Stimulated activated CD4-positive, alpha-beta T cell treated with anti-CD3 and anti-CD28 coated beads, Interleukin-12 subunit alpha, Interleukin-12 subunit beta, amount 100 ng/mL, for 4 hours (primary cell): ENCODE data around the gene RXRA.

Source experiments
- DNase-seq: peaks from one replicate; pipeline ENCODE4 v3.0.0-alpha.2; 2020

Gene RXRA

DNA sequence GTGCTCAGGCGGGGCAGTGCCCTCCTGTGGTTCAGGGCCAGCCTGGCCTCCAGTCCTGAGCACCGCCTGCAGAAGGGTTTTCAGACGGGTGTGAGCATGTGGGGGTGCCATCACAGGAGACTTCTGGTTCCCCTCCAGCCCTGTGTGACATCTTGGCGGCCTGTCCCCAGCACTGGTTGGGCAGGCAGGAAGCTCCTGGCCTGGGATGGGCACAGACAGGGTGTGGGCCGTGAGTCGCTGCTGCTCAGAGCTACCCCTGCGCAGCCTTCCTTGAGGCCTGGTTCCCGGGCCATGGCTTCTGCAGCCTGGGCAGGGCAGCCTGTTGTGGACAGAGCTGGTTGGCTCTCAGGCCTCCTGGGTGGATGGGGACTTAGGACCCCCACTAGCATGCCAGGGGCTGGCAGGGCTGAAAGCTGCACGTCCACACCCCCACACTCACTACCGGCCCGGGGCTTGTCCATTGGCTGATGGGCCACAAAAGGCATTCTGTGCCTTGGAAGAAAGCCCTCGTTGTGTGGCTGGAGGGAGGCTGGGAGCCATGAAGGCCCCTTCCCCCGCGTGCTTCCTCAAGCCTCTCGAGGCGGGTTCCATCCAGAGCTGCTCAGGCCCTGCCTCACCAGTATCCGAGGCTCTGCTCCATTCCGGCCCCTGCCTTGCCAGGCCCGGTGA lies 58.7 kb downstream of the RXRA start:
- no peak for DNase-seq

DNA sequence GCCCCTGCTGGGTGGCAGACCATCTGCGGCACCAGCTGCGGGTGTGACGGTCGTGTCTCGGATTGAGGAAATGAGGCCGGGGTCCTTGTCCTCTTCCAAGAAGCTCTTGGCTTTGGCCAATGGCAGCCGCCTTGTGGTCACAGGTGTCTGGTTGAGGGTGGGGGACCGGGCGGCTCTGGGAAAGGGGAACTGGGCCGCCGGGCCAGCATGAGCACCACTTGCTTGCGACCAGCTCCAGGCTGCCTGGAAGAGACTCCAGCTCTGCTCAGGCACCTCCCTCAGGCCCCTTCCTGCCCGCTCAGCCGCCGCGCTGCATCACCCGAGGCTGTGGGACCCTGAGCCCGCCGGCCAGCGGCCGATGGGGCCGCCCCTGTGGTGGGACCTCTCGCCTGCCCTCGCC lies 59.7 kb downstream of the RXRA start:
- no peak for DNase-seq

DNA sequence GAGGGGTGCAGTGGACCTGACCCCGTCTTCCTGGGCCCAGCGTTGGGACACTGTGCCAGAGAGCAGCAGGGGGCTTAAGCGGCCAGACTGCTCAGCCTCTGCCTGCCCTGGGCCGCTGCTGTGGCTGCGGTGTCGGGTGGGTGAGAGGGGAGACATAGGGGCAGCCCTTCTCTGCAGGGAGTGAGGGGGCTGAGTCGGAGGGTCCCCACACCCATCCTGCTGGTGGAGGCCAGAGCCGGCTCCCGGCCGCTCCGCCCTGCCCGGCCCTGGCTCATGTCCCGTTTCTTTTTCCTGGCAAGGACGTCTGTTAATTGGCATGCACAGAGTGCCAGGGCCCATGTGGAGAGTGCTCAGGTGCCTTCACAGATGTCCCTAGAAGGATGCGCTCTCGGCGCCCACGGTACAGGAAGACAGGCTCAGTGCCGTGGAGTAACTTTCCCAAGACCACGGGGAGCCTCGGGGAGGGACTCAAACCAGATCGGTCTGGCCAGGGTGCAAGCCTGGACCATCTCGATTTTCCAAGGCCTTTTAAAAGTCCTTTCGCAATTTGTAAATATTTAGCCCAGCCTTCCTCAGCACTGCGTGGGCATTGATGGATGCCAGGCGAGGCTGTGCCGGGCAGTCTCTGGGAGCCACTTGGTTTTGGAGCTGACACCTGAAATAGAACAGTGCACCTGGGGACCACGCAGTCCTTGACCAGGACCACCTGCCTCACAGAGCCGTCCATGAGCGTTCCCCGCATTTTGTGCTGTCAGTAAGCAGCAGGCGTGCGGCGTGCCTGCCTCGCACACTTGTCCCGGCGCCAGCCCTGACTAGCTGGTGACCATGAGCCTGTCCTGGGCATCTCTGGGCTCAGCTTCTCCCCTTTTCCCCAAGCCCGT lies 60.9 kb downstream of the RXRA start:
- DNase-seq, result no peak

DNA sequence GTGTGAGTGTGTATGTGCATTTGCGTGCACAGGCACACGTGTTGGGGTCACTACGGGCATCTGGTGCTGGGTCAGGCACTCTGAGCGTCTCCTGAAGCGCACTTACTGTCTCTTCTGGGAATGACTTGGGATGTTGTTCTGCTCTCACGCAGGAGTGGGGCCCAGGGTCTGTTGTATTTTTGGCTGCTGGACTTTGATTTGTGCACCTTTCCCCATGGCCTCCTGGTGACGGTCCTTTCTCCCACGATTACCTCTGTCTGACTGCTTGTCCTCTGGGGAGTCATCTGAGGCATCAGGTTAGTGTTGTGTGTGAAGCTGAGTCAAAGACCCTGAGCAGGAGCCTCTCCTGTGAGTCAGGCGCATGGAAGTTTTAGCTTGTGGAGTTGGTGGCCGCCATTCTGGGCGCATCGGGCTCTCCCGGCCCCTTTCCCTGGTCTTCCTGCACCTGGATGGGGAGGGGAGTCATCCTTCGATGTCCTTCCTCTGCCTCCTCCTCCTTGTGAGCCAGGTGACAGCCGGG lies 62.1 kb downstream of the RXRA start:
- DNase-seq, result no peak

DNA sequence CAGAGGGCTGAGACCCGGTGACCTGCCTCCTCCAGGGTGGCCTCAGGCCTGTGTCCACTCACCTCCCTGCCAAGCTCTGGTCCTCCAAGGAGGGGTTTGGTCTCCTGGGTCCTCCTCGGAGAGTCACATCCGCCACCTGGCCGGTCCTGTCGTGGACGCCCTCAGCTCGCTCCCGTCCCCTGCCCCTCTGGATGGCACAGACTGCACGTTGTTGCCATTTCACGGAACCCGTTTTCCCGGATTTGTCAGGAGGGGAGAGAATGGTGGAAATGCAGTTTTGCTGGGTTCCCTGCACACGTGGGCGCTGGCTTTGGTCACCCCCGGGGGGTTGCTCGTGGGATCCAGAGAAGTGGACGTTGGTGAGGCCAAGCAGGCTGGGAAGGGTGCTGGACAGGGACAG lies 62.7 kb downstream of the RXRA start:
- no peak for DNase-seq

DNA sequence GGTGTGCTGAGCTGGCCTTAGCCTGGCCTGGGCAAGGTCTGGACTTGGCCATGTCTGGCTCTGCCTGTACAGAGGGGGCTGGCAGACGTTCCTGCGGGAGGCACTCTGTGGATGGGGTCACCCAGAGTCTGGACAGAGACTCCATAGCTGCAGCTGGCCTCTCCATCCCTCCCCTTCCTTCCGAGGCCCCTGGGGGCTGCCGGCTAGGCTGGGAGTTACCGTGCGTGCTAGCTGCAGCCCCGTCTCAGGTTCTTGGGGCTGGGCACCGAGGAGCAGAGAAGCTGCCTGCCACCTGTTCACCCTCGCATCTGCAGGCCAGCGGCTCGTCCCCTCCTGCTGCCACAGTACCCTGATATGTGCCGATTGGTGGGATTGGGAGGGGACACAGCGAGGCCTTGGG lies 63.4 kb downstream of the RXRA start:
- DNase-seq, result no peak

- DNase-seq, result peak; percentile 67
Observed at GRCh38 chr9:134390537-134390936, 64.3 kb downstream of the RXRA start.

- DNase-seq, result no peak
Observed at GRCh38 chr9:134390947-134391318, 64.7 kb downstream of the RXRA start.

DNA sequence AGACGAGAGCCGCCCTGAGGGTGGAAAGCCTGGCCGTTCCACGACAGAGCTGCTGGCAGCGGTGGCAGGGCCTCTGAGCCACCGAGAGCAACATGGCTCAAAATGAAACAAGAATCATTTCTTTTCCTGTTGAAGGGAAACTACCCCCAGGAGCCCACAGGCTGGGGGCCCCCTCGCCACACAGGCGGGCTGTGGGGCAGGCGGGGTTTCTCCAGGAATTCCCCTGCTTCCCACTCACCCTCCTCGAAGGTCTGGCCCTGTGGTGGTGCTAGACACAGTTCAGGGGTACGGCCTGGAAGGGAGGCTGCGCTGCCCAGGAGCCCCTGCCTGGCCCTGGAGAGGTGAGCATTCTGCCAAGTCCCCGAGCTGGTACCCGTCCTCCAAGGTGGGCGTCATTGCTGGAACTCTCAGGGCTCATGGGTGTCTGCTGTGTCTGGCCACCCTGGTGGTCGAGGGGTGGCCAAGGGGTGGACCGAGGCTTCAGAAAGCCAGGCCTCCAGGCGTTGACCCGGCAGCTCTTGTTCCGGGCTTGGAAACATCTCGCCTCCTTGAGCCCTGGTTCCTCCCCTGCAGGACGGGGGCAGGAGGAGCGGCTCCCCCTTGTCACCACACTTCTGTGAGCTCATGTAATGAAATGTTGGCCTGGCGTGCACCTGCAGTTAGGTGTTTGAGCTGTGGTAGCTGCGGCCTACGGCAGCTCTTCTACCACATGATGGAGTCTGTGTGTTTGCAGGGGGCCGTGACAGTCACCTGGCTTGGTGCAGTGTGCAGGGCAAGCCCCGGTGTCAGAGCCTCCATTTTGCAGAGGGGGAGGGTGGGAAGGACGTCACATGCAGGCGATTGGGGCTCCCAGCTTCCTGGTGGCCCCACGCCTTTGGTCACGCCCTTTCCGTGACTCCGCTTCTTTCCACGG lies 65.3 kb downstream of the RXRA start:
- DNase-seq, result peak; percentile 72

GRCh38 chr9:134392900-134393299 lies 66.6 kb downstream of the RXRA start:
- DNase-seq, result no peak

- no peak for DNase-seq
Observed at GRCh38 chr9:134393582-134394280, 67.5 kb downstream of the RXRA start.

GRCh38 chr9:134395002-134395517 lies 68.8 kb downstream of the RXRA start:
- no peak for DNase-seq

GRCh38 chr9:134395737-134396257 lies 69.5 kb downstream of the RXRA start:
- no peak for DNase-seq

- DNase-seq, result peak; percentile 47
Observed at GRCh38 chr9:134396258-134396742, 70.0 kb downstream of the RXRA start.

GRCh38 chr9:134396825-134397224 lies 70.6 kb downstream of the RXRA start:
- DNase-seq, result peak; percentile 55

DNA sequence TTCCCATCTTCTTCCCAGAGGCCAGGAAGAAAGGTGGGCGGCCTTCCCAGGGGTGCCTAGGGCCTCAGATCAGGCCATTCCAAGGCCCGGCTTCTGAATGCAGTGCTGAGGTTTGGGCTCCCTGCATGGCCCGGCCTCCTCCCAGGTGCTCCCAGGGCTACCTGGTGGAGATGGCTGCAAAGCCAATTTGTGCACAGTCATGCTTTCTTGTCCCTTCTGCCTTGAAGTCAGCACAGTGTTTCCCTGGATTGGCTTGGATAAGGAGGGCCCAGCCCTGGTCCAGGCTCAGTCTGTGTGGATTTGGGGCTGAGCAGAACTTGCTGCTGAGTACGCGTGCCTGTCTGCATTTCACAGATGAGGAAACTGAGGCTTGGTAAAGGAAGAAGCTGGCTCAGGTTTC lies 72.5 kb downstream of the RXRA start:
- DNase-seq, result no peak

DNA sequence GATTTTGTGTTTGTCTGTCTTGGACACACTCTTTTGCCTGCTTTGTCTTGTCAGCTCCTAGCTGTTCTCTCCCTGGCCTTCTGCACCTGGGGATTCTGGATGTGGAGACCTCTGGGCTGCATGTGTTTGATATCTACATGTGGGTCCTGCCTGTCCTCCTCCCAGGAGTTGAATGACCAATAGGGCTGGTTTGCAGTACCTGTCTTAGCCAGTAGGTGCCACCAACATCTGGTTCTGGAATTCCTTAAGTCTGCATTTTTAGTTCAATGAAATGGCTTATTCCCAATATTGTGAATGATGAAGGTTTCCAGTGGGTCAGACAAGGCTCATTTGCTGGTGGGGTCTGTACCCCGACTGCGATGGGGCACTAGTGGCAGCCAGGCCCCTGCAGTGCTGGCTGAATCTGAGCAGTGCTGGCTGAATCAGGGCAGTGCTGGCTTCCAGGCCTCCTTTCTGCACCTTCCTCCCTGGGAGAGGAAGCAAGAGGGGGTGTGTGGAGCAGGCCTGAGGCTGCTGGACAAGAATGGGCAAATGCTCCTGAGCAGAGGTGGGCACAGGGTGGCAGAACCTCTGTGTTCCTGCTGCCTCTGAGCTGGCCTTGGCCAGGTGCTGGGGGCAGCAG lies 73.3 kb downstream of the RXRA start:
- no peak for DNase-seq

DNA sequence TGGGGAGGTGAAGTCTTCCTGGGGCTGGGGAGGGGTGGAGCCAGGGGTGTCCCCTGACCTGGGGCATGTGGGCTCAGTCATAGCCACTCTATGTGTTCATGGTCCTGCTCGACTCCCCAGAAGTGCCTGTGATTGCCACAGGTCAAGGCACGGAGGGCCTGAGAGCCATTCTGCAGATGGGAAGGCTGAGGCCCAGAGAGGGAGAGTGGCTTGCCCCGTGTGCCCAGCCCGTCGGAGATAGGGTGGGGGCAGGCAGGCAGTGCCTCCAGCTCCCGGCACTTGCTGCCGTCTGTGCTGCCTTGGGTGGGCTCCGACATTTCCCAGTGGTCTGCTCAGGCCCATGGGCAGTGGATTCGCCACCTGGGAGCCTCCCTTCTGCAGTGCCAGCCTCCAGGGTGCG lies 74.0 kb downstream of the RXRA start:
- DNase-seq, result no peak

- no peak for DNase-seq
Observed at GRCh38 chr9:134401391-134401790, 75.1 kb downstream of the RXRA start.

- no peak for DNase-seq
Observed at GRCh38 chr9:134402182-134402581, 75.9 kb downstream of the RXRA start.

GRCh38 chr9:134403292-134403681 lies 77.0 kb downstream of the RXRA start:
- no peak for DNase-seq
